OCI-LY7 (cell line): ENCODE data around the gene GYG2. TPM values are rescaled to one million over a fixed set of nuclear protein-coding genes. Genes with fewer than 3 reads are reported as not detected.

Experiments used
- BruUV-seq: library from RNA; stranded (reverse); fragments of 400-500 nt; replicated peaks from 2 replicates; lab custom pipeline; 2021; lab: Mats Ljungman, UMichigan
- CTCF ChIA-PET: fragments of 300-600 bp; sonication (Branson Sonifier 250); formaldehyde crosslinking; loops from one replicate; lab custom pipeline; 2022; ENCODE audit warnings: antibody characterized with exemption; ENCODE audit not compliant: unreplicated experiment; lab: Charles Lee
- POLR2A ChIA-PET: fragments of 300-600 bp; sonication (Branson Sonifier 250); formaldehyde crosslinking; loops from one replicate; lab custom pipeline; 2022; ENCODE audit warnings: antibody characterized with exemption; lab: Charles Lee
- DNase-seq: peaks from one replicate; pipeline ENCODE4 v3.0.0-alpha.2; 2015; ENCODE audit warnings: low spot score
- H2AFZ ChIP-seq: fragments of 200-600 bp; sonication (generic), shearing (Covaris generic); 2 replicates; pipeline ENCODE4 v1.6.1; 2014; ENCODE audit warnings: mild to moderate bottlenecking, antibody characterized with exemption, low read length, moderate library complexity
- H3K27ac ChIP-seq: fragments of 200-600 bp; sonication (generic); 2 replicates; pipeline ENCODE4 v1.5.1; 2014; ENCODE audit warnings: mixed run types, low read depth, mild to moderate bottlenecking, moderate library complexity, low read length, inconsistent platforms; ENCODE audit not compliant: poor library complexity, severe bottlenecking
- H3K36me3 ChIP-seq: fragments of 200-600 bp; sonication (generic); 2 replicates; pipeline ENCODE4 v1.6.1; 2014; ENCODE audit warnings: mild to moderate bottlenecking, antibody characterized with exemption, low read length, moderate library complexity, mixed read lengths; ENCODE audit not compliant: insufficient read depth
- H3K4me1 ChIP-seq: fragments of 200-600 bp; sonication (generic); 2 replicates; pipeline ENCODE4 v1.5.1; 2014; ENCODE audit warnings: mild to moderate bottlenecking, low read length; ENCODE audit not compliant: insufficient read depth, poor library complexity, severe bottlenecking
- H3K4me2 ChIP-seq: fragments of 200-600 bp; sonication (generic); 2 replicates; pipeline ENCODE4 v1.6.1; 2014; ENCODE audit warnings: mild to moderate bottlenecking, low read length
- H3K4me3 ChIP-seq: fragments of 200-600 bp; sonication (generic); 2 replicates; pipeline ENCODE4 v1.5.1; 2014; ENCODE audit warnings: mild to moderate bottlenecking, low read depth, low read length; ENCODE audit not compliant: poor library complexity, severe bottlenecking
- H3K79me2 ChIP-seq: fragments of 200-600 bp; sonication (generic); 2 replicates; pipeline ENCODE4 v1.6.1; 2016; ENCODE audit warnings: low read depth, mild to moderate bottlenecking, low read length, moderate library complexity, mixed read lengths; ENCODE audit not compliant: insufficient read depth
- H3K9me2 ChIP-seq: fragments of 200-600 bp; sonication (generic); 2 replicates; pipeline ENCODE4 v1.6.1; 2016; ENCODE audit warnings: mild to moderate bottlenecking, low read length, mixed read lengths; ENCODE audit not compliant: insufficient read depth
- H3K9me3 ChIP-seq: fragments of 200-600 bp; sonication (generic); 2 replicates; pipeline ENCODE4 v1.6.1; 2014; ENCODE audit warnings: mild to moderate bottlenecking, mixed run types, low read length, mixed read lengths
- H4K20me1 ChIP-seq: fragments of 200-600 bp; sonication (generic); 2 replicates; pipeline ENCODE4 v1.6.1; 2014; ENCODE audit warnings: mild to moderate bottlenecking, antibody characterized with exemption, low read length, moderate library complexity, mixed read lengths; ENCODE audit not compliant: insufficient read depth
- CTCF ChIP-seq: fragments of 200-600 bp; sonication (generic); conservative IDR thresholded peaks from 2 replicates; pipeline ENCODE4 v1.5.1; 2014; ENCODE audit warnings: mild to moderate bottlenecking, antibody characterized with exemption, low read length, moderate library complexity, mixed read lengths
- EZH2phosphoT487 ChIP-seq: fragments of 200-600 bp; sonication (generic); IDR thresholded peaks from 2 replicates; pipeline ENCODE4 v1.6.1; 2018; ENCODE audit warnings: low read depth, borderline replicate concordance, mild to moderate bottlenecking, mixed run types, antibody characterized with exemption, low read length, moderate library complexity, mixed read lengths
- intact Hi-C: fragments of 100-400 bp; cut with micrococcal nuclease; formaldehyde crosslinking; loops from one replicate; pipeline ENCODE4 v1.10.0; 2022; ENCODE audit not compliant: unreplicated experiment
- total RNA-seq, 2 experiments: library from RNA; depleted of rRNA in 1 of 2; stranded (reverse); fragments of >200 nt in 1 of 2; shearing (Covaris generic) in 1 of 2; gene quantifications; 2 replicates each; pipeline ENCODE4 v1.2.3, GENCODE V29; 2014 to 2022

Gene GYG2
- total RNA-seq, 2 experiments from 2014 or later: not detected

GRCh38 chrX:2781698-2782097 is 47.0 kb upstream of the GYG2 start:
- Histone ChIP-seq H3K9me3 (no peaks in the 10 kb centered on the region), H3K4me3 (no peak overlapping the region), H3K9me2 (no peaks in the 10 kb centered on the region), H3K27ac (no peak overlapping the region), H3K4me1 (no peaks in the 10 kb centered on the region), H3K79me2 (no peaks in the 10 kb centered on the region), H3K36me3 (no peaks in the 10 kb centered on the region), H3K4me2 (no peak overlapping the region), H4K20me1 (no peaks in the 10 kb centered on the region), H2AFZ (no peak overlapping the region)
- no peak for TF ChIP-seq EZH2phosphoT487
- TF ChIP-seq CTCF: no peak
- POLR2A ChIA-PET: no interaction called here
- no TSS peak for BruUV-seq
- DNase-seq: no peak
- intact Hi-C loops: no loop called here
- CTCF ChIA-PET: no interaction called here

- Histone ChIP-seq H3K4me1 (no peaks in the 10 kb centered on the region), H3K4me3 (no peak overlapping the region), H3K79me2 (no peaks in the 10 kb centered on the region), H3K9me3 (no peaks in the 10 kb centered on the region), H4K20me1 (no peaks in the 10 kb centered on the region), H3K27ac (no peak overlapping the region), H3K36me3 (no peaks in the 10 kb centered on the region), H3K4me2 (no peak overlapping the region), H2AFZ (no peak overlapping the region), H3K9me2 (no peaks in the 10 kb centered on the region)
- TF ChIP-seq CTCF (no peak), EZH2phosphoT487 (no peak)
- intact Hi-C loops: no loop called here
- ChIA-PET CTCF (no interaction called here), POLR2A (no interaction called here)
- no TSS peak for BruUV-seq
- DNase-seq: no peak
These were observed 46.6 kb upstream of the GYG2 start for GRCh38 chrX:2782171-2782570.

- no peaks in the 10 kb centered on the region for H3K9me2 ChIP-seq
- no peak overlapping the region for H2AFZ ChIP-seq
- intact Hi-C loops: no loop called here
- H3K4me1 ChIP-seq: no peaks in the 10 kb centered on the region
- no peak overlapping the region for H3K27ac ChIP-seq
- no peak overlapping the region for H3K4me2 ChIP-seq
- CTCF ChIA-PET: no interaction called here
- H4K20me1 ChIP-seq: no peaks in the 10 kb centered on the region
- H3K36me3 ChIP-seq: no peaks in the 10 kb centered on the region
- no peak overlapping the region for H3K4me3 ChIP-seq
- POLR2A ChIA-PET: no interaction called here
- H3K79me2 ChIP-seq: no peaks in the 10 kb centered on the region
- no peaks in the 10 kb centered on the region for H3K9me3 ChIP-seq
- TF ChIP-seq EZH2phosphoT487: no peak
- no peak for TF ChIP-seq CTCF
- DNase-seq: no peak
- BruUV-seq: no TSS peak
These were observed 46.0 kb upstream of the GYG2 start for GRCh38 chrX:2782778-2783177.
